Testis (tissue), 3 donors: ENCODE results near the gene ANKH. TPM values are rescaled to one million over a fixed set of nuclear protein-coding genes. Genes with fewer than 3 reads are reported as not detected.

ENCODE experiments used
- DNase-seq: peaks from one replicate; pipeline ENCODE4 v3.0.0-alpha.2; 2019
- H3K27ac ChIP-seq, 2 donors: fragments of 200-600 bp; sonication (generic); one replicate each; pipeline ENCODE4 v1.5.1; 2019
- H3K27me3 ChIP-seq: fragments of 200-600 bp; sonication (generic); one replicate; pipeline ENCODE4 v1.5.1; 2019
- H3K36me3 ChIP-seq: fragments of 200-600 bp; sonication (generic); one replicate; pipeline ENCODE4 v1.5.1; 2017; ENCODE audit warnings: low read depth; ENCODE audit errors: missing control alignments
- H3K4me1 ChIP-seq: fragments of 200-600 bp; sonication (generic); one replicate; pipeline ENCODE4 v1.5.1; 2019
- H3K4me3 ChIP-seq, 2 donors: fragments of 200-600 bp; sonication (generic); one replicate each; pipeline ENCODE4 v1.5.1; 2017 to 2019
- H3K9me3 ChIP-seq: fragments of 200-600 bp; sonication (generic); one replicate; pipeline ENCODE4 v1.5.1; 2017
- CTCF ChIP-seq, 3 experiments: fragments of 450-650 bp in 2 of 3; fragments of 200-600 bp in 1 of 3; sonication (generic) in 1 of 3; IDR thresholded peaks; one replicate each; pipeline ENCODE4 v1.5.1; 2016 to 2019; ENCODE audit warnings: antibody characterized with exemption in 3 of 3, mild to moderate bottlenecking in 2 of 3, moderate library complexity in 1 of 3
- POLR2A ChIP-seq: fragments of 450-650 bp; IDR thresholded peaks from one replicate; pipeline ENCODE4 v1.6.1; 2017; ENCODE audit warnings: antibody characterized with exemption, mild to moderate bottlenecking, moderate library complexity
- WGBS, 2 donors: methylation state at CpG; one replicate each; pipeline ENCODE4 v1.1.5; 2018; 5-methylcytosine and 5-hydroxymethylcytosine counted together
- intact Hi-C: fragments of 100-400 bp; cut with DNase I; formaldehyde crosslinking; loops from one replicate; pipeline ENCODE4 v1.15.1; 2023; ENCODE audit warnings: low total_unique reads
- polyA plus RNA-seq: library from polyadenylated mRNA; stranded (reverse); fragments of 350-450 nt; fragmentation: Illumina TruSeq; extraction: RNeasy Lipid Tissue Mini Kit (QIAGEN cat#74804); gene quantifications from one replicate; pipeline ENCODE4 v1.2.3, GENCODE V29; 2014; ENCODE audit warnings: low read depth, low replicate concordance; ENCODE audit not compliant: insufficient read depth
- total RNA-seq, 2 donors: library from RNA; depleted of rRNA; stranded (reverse); fragments of >200 nt; gene quantifications; one replicate each; pipeline ENCODE4 v1.2.3, GENCODE V29; 2016

ANKH gene
- total and polyA plus RNA-seq, 3 donors from 2014 or later = 14.3 to 16.2 (median 15.8) TPM

GRCh38 chr5:14756478-14756877, 115.1 kb downstream of the ANKH start:
- intact Hi-C loops = no loop called here
- H3K27ac ChIP-seq = no peak overlapping the region
- no peak for DNase-seq
- TF ChIP-seq POLR2A (no peak), CTCF (IDR thresholded peaks at IDR 0.05) (no peak)
- peaks cover 9% of the 10 kb centered on the region for H3K4me1 ChIP-seq
- 97 to 100% methylated on average over 4 of the region's 4 CpGs for WGBS, 2 donors
- H3K27me3 ChIP-seq = no peaks in the 10 kb centered on the region
- no peak overlapping the region for H3K4me3 ChIP-seq
- no peaks in the 10 kb centered on the region for H3K9me3 ChIP-seq
- H3K36me3 ChIP-seq = no peaks in the 10 kb centered on the region

GRCh38 chr5:14753947-14754346, 117.6 kb downstream of the ANKH start:
- intact Hi-C loops = no loop called here
- Histone ChIP-seq H3K27ac (no peak overlapping the region), H3K36me3 (no peaks in the 10 kb centered on the region)

GRCh38 chr5:14753292-14753691, 118.3 kb downstream of the ANKH start:
- no peaks in the 10 kb centered on the region for H3K27me3 ChIP-seq
- 57 to 73% methylated on average over 6 of the region's 6 CpGs for WGBS, 2 donors
- TF ChIP-seq CTCF (IDR thresholded peaks at IDR 0.05) (no peak), POLR2A (no peak)
- H3K36me3 ChIP-seq = no peaks in the 10 kb centered on the region
- no peak overlapping the region for H3K4me3 ChIP-seq
- H3K9me3 ChIP-seq = no peaks in the 10 kb centered on the region
- no peak overlapping the region for H3K27ac ChIP-seq
- no peak for DNase-seq
- intact Hi-C loops = no loop called here
- peaks cover 9% of the 10 kb centered on the region for H3K4me1 ChIP-seq

More at GRCh38 chr5:14753947-14754346, 117.6 kb downstream of the ANKH start:
- WGBS, 2 donors = 57 to 64% methylated on average over 3 of the region's 3 CpGs
- Histone ChIP-seq H3K4me1 (peaks cover 9% of the 10 kb centered on the region), H3K27me3 (no peaks in the 10 kb centered on the region), H3K4me3 (no peak overlapping the region), H3K9me3 (no peaks in the 10 kb centered on the region)
- DNase-seq = no peak
- TF ChIP-seq CTCF (IDR thresholded peaks at IDR 0.05) (no peak), POLR2A (no peak)

GRCh38 chr5:14752497-14753071, 119.0 kb downstream of the ANKH start:
- H3K4me1 ChIP-seq = peaks cover 9% of the 10 kb centered on the region
- 64 to 69% methylated on average over 6 of the region's 6 CpGs for WGBS, 2 donors
- no peak overlapping the region for H3K4me3 ChIP-seq
- intact Hi-C loops = no loop called here
- H3K36me3 ChIP-seq = no peaks in the 10 kb centered on the region
- H3K27ac ChIP-seq = no peak overlapping the region
- no peaks in the 10 kb centered on the region for H3K9me3 ChIP-seq
- no peak for DNase-seq
- TF ChIP-seq CTCF (IDR thresholded peaks at IDR 0.05) (no peak), POLR2A (no peak)
- no peaks in the 10 kb centered on the region for H3K27me3 ChIP-seq

GRCh38 chr5:14750712-14751111, 120.9 kb downstream of the ANKH start:
- TF ChIP-seq POLR2A = no peak
- no peak for TF ChIP-seq CTCF (IDR thresholded peaks at IDR 0.05)
- peaks cover 9% of the 10 kb centered on the region for H3K4me1 ChIP-seq
- H3K27ac ChIP-seq = no peak overlapping the region
- 95 to 97% methylated on average over 5 of the region's 5 CpGs for WGBS, 2 donors
- no peak for DNase-seq
- intact Hi-C loops = no loop called here
- H3K4me3 ChIP-seq = no peak overlapping the region
- no peaks in the 10 kb centered on the region for H3K27me3 ChIP-seq
- no peaks in the 10 kb centered on the region for H3K36me3 ChIP-seq
- no peaks in the 10 kb centered on the region for H3K9me3 ChIP-seq
